ENCODE results near the gene SPEM2. TPM values are rescaled to one million over a fixed set of nuclear protein-coding genes. Genes with fewer than 3 reads are reported as not detected.

SPEM2 gene
- total and polyA plus RNA-seq, 2 of the 8 experiments (the other 6 are each of a cell fraction or from before 2014, with no cell fraction given) = 0.03 TPM; not detected in 1

DNA sequence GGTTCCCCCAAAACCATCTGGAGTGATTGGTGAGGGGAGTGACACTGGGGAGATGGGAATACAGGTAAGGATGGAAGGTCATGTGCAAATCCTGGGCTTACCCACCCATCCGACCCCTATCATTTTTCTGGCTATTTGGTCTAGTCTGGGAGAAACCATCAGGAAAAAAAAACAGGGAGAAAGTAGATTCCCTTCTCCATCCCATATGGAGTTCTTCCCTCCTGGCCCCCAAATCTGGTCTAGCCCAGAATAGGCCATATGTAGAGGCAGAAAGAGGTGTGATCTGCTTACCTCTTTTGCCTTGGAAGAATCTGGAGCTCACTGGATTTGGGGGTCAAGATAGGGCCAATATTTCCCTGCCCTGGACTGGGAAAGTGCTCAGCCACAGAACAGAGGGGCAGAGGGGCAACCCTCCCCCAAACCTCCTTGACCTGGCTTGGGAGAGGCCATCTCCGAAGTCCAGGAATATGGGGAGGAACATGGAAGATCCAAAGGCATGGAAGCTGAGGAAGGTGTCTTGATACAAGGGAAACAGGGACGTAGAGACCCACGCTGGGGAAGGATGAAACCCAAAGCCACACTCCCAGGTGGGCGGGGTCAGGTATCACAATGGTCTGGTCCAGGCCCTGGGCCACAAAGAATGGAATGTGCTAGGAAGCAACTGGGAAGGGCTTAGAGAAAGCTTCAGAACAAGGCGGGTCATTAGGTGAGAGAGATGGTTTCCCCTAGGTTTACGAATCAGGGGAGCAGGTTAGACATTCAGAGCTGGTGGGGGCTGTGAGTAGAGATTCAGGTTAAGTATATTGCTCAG is 35.6 kb downstream of the SPEM2 start:
- Histone ChIP-seq H3K4ac (replicated peaks; ENCODE audit: insufficient read length, low read depth, low read length) (no peak overlapping the region), H3K4me2 (ENCODE audit: insufficient read depth in 1 of 2, low read depth in 2 of 2, low read length in 2 of 2) (peak overlapping the region; percentile 21; a peak in 1 of 4 replicates), H2BK20ac (ENCODE audit: low read length) (no peak overlapping the region), H2AK5ac (ENCODE audit: low read depth, low read length) (no peak overlapping the region), H3K27ac (ENCODE audit: low read depth, low read length) (no peak overlapping the region), H3K18ac (ENCODE audit: extremely low read depth, low read length) (0 out of 2 replicates have a peak overlapping the region, but pooled peaks have one; percentile 68), H2BK12ac (ENCODE audit: low read depth, low read length) (no peak overlapping the region), H3K27me3 (replicated peaks in 1 of 4; ENCODE audit: control insufficient read depth in 3 of 4, extremely low read depth in 1 of 4, insufficient read depth in 3 of 4, low read length in 3 of 4) (no peaks in the 10 kb centered on the region), H3K23me2 (ENCODE audit: low read depth, low read length) (no peaks in the 10 kb centered on the region), H3K79me1 (ENCODE audit: low read depth, low read length) (no peaks in the 10 kb centered on the region), H3K36me3 (ENCODE audit: control insufficient read depth in 2 of 4, insufficient read depth in 4 of 4, low read length in 3 of 4) (peaks cover 0 to 2% (median 0%) of the 10 kb centered on the region in 4 experiments; a peak in 3 of 8 replicates), H4K20me1 (replicated peaks in 1 of 2; ENCODE audit: control insufficient read depth in 1 of 2, insufficient read depth in 2 of 2, low read length in 2 of 2) (no peaks in the 10 kb centered on the region), H3K4me3 (ENCODE audit: extremely low read depth in 1 of 4, insufficient read depth in 2 of 4, low read depth in 3 of 4, low read length in 4 of 4) (no peak overlapping the region), H2BK120ac (replicated peaks; ENCODE audit: low read depth, low read length) (no peak overlapping the region), H3K56ac (replicated peaks; ENCODE audit: insufficient read length, low read depth, low read length) (no peak overlapping the region), H4K5ac (ENCODE audit: insufficient read length, low read depth, low read length) (no peak overlapping the region), H3K9me3 (ENCODE audit: insufficient read depth in 2 of 2, low read depth in 1 of 2, low read length in 1 of 2) (no peaks in the 10 kb centered on the region), H2BK15ac (ENCODE audit: low read length) (0 out of 2 replicates have a peak overlapping the region, but pooled peaks have one; percentile 29), H2AFZ (ENCODE audit: low read length) (no peak overlapping the region), H3K23ac (ENCODE audit: insufficient read length) (no peak overlapping the region), H3K9ac (replicated peaks in 1 of 4; ENCODE audit: extremely low read depth in 1 of 4, low read depth in 3 of 4, low read length in 3 of 4) (no peak overlapping the region), H3K14ac (ENCODE audit: insufficient read length) (no peak overlapping the region), H3K79me2 (ENCODE audit: control insufficient read depth in 1 of 2, insufficient read depth in 2 of 2, low read length in 2 of 2) (no peaks in the 10 kb centered on the region), H4K91ac (replicated peaks; ENCODE audit: insufficient read length, low read length) (no peak overlapping the region), H2BK5ac (ENCODE audit: low read depth, low read length) (no peak overlapping the region; the same call in 1 of the 2 replicates), H3K4me1 (replicated peaks in 1 of 4; ENCODE audit: control insufficient read depth in 3 of 4, insufficient read depth in 4 of 4, low read length in 3 of 4) (peaks cover 2 to 13% (median 7%) of the 10 kb centered on the region in 4 experiments), H4K8ac (ENCODE audit: extremely low read depth, insufficient read depth, low read length) (no peak overlapping the region)
- DNase-seq (ENCODE audit: low read depth in 1 of 2, low spot score in 2 of 2) = peak in 1 of 2 experiments; percentile 74
- ChIA-PET POLR2A (ENCODE audit: partially characterized antibody) (interaction anchor here (0.6 to 13.8 kb wide), 13 partner anchors 9 to 196 kb away, joined by 3 to 200 read pairs (median 4); partner anchors contain the start of genes CHRNB1, MPDU1, POLR2A and SLC35G6), CTCF (ENCODE audit: partially characterized antibody) (interaction anchor here (1.0 to 2.1 kb wide), 7 partner anchors 15 to 100 kb away, joined by 3 to 7 read pairs (median 5); partner anchors contain the start of gene ZBTB4)
- peak; percentile 72 for FAIRE-seq
- no peak for TF ChIP-seq RBBP5 (IDR thresholded peaks at IDR 0.05; ENCODE audit: borderline replicate concordance, low read depth, low read length)
- peak in 1 of 2 experiments; percentile 80; a peak in 1 of 3 replicates for TF ChIP-seq EP300 (IDR thresholded peaks at IDR 0.05; ENCODE audit: borderline replicate concordance in 1 of 2, low read depth in 2 of 2, low read length in 2 of 2)
- TF ChIP-seq JUND (IDR thresholded peaks at IDR 0.05; ENCODE audit: low read length) = peak; percentile 31; the same call in 1 of the 2 replicates
- TF ChIP-seq KDM5A (IDR thresholded peaks at IDR 0.05; ENCODE audit: low read length) = no peak
- 77% methylated on average over 7 of the region's 7 CpGs; no CpG with 5 or more reads in 1 of the 2 experiments for WGBS, 2 experiments (ENCODE audit: extremely low coverage in 1 of 2, insufficient coverage in 1 of 2, insufficient read length in 1 of 2, insufficient replicate concordance in 2 of 2, low coverage in 1 of 2, low lambda C conversion rate in 2 of 2, missing lambda C conversion rate in 1 of 2)

Data from H1 (cell line).